DMS79 (cell line): ENCODE data around the gene DRD1.
"Not testable (repeated sequence)": the region's sequence is repeated elsewhere in the genome, so short reads cannot be mapped to it uniquely, and the experiment has no call there.

Experiments used
- DNase-seq: peaks from one replicate; lab custom pipeline; 2025; lab: John Stamatoyannopoulos, UW

The DRD1 gene

DNA sequence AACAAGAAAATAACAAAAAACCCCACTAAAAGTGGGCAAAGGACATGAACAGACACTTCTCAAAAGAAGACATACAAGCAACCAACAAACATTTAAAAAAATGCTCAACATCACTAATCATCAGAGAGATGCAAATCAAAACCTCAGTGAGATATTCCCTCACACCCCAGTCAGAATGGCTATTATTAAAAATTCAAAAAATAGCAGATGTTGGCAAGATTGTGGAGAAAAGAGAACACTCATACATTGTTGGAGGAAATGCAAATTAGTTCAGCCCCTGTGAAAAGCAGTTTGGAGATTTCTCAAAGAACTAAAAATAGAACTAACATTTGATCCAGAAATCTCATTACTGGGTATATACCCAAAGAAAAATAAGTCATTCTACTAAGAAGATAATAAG is 19.4 kb downstream of the DRD1 start:
- not testable (repeated sequence) for DNase-seq

DNA sequence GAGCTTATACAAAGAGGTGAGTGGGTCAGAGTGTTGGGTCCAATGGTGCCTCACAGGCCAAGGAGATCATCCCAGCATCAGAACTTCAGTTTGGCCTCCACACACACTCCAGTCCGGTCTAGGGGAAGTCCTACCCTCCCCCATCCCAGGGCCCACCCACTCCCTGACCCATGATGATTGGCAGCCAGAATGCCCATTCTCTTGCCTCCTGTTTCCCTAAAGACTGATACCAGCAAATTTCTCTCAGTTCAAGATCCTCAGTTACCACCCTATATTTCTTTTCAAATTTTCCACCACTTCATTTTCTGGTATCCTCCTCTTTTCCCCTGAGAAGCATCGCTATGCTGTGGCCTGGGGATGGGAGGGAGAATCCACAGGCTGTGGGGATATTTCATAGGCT is 21.9 kb downstream of the DRD1 start:
- DNase-seq, result no peak

DNA sequence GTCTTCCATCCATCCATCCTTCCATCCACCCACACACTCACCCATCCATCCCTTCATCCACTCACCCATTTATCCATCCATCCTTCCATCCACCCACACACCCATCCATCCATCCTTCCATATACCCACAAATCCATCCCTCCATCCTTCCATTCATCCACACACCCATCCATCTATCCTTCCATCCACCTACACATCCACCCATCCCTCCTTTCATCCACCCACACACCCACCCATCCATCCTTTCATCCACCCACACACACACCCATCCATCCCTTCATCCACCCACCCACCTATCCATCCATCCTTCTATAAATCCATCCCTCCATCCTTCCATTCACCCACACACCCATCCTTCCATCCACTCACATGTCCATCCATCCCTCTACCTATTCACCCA is 23.6 kb downstream of the DRD1 start:
- DNase-seq, result no peak

DNA sequence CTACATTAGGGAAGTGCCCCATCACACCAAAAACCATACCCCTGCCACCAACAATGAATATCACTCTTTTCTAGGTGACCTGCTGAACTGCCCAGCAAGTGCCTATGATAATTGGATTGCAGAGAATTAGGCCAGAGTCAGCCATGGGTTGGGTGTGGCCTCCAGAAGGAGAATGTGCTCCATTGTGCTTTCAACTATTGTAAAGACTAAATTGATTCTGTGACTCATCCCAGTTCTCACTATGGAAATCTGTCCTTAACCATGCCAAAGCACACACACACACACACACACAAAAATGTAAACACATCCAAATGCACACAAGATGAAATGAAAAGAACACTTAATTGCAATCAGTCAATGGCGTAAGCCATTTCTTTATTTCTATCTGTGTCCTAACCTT is 25.7 kb downstream of the DRD1 start:
- DNase-seq, result no peak

DNA sequence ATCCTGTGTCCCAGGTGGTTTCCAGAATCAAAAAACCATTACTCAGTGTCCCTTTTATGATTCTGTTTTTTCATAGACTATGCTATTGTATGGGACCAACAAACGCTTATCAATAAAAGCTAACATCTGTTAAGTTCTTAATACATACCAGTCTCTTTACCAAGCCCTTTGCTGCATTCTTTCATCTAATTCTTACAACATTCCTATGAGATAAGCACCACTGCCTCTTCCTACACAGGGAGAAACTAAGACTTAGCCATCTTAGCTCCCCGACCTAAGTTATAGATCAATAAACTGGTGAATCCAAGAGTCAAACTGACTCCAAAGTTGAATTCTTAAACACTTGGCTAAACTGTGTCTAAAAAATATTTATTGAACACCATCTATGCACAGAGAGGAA is 26.6 kb downstream of the DRD1 start:
- no peak for DNase-seq

DNA sequence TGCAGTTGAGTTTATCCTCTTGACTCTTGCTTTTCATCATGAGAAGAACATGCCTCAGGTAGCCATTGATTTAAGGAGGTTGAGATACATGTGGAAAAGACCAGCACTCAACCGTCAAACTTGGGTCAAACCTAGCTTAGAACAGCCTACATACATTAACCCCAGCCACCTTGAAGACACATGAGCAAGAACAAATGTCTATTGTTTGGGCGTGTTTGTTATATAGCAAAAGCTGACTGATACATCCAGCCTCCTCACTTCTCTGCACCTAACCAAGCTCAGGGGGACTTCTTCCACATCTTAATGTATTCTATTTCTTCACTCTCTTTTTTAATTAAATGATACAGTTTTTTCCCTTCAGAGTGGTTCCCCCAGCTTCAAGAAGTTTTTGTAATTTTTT is 28.7 kb downstream of the DRD1 start:
- DNase-seq, result no peak

DNA sequence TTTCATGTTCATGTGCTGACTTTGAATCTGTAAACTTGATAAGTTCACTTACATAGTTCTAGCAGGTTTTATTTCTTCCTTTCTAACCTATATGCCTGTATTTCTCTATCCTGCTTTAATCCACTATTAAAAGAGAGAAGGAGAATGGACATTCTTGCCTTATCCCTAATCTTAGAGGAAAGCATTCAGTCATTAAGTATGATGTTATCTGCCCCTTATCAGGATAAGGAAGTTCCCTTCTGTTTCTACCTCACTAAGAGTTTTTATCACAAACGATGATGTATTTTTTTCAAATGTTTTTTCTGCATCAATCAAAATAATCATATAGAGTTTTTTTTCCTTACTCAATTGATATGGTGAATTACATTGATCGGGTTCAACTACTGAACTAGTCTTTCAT is 33.1 kb downstream of the DRD1 start:
- no peak for DNase-seq

DNA sequence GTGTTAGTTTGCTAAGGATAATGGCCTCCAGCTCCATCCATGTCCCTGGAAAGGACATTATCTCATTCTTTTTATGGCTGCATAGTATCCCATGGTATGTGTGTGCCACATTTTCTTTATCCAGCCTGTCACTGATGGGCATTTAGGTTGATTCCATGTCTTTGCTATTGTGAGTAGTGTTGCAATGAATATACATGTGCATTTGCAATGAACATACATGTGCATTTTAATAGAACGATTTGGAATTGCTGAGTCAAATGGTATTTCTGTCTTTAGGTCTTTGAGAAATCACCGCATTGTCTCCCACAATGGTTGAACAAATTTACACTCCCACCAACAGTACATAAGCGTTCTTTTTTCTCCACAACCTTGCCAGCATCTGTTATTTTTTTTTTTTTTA is 37.7 kb downstream of the DRD1 start:
- no peak for DNase-seq

DNA sequence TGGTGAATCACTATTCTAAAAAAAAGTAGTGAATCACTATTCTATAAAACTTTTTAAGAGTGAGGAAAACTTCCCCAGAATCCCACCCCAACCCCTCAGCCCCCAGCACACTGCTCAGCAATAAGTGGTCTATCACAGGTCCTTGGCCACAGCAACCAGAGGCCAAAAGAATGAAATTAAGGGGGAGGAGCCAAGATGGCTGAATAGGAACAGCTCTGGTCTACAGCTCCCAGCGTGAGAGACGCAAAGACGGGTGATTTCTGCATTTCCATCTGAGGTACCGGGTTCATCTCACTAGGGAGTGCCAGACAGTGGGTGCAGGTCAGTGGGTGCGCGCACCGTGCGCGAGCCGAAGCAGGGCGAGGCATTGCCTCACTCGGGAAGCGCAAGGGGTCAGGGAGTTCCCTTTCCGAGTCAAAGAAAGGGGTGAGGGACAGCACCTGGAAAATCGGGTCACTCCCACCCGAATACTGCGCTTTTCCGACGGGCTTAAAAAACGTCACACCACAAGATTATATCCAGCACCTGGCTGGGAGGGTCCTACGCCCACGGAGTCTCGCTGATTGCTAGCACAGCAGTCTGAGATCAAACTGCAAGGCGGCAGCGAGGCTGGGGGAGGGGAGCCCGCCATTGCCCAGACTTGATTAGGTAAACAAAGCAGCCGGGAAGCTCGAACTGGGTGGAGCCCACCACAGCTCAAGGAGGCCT is 46.2 kb downstream of the DRD1 start:
- not testable (repeated sequence) for DNase-seq

DNA sequence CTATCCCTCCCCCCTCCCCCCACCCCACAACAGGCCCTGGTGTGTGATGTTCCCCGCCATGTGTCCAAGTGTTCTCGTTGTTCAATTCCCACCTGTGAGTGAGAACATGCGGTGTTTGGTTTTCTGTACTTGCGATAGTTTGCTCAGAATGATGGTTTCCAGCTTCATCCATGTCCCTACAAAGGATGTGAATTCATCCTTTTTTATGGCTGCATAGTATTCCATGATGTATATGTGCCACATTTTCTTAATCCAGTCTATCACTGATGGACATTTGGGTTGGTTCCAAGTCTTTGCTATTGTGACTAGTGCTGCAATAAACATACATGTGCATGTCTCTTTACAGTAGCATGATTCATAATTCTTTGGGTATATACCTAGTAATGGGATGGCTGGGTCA is 48.6 kb downstream of the DRD1 start:
- not testable (repeated sequence) for DNase-seq

DNA sequence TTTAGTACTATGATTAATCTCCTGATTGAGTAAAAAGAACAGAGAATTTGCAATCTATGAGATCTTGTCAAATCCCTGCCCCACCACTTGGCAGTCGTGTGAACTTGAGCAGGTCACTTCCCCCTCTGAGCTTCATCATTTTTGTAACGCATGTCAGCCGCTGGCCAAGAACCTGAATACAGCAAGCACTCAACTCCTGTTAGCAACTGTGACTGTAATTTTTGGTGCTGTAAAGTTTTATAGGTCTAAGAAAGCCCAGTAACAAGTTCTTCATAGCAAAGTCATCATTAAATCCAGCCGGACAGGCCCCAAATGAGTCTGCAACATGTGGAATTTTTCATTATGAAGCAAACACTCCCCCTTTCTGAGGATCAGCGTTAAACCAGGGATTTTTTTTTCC is 49.4 kb downstream of the DRD1 start:
- no peak for DNase-seq

DNA sequence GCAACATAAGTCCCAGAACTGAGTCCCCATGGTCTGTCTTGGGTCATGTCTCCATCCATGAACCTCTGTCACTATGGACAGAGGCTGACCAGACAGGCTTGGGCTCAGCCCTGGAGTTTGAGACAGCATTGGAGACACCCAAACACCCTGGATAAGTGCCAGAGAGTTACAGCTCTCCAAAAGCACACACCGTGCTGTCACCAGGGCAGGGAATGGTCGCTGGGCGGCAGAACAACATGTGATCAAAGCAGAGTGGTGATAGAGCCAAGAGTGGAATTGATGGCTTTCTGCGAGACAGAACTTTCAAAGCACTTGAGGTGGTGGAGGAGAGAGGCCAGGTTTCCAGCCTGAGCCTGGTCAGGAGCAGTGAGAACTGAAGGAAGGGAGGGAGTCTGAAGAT is 50.1 kb downstream of the DRD1 start:
- DNase-seq, result peak; percentile 9

DNA sequence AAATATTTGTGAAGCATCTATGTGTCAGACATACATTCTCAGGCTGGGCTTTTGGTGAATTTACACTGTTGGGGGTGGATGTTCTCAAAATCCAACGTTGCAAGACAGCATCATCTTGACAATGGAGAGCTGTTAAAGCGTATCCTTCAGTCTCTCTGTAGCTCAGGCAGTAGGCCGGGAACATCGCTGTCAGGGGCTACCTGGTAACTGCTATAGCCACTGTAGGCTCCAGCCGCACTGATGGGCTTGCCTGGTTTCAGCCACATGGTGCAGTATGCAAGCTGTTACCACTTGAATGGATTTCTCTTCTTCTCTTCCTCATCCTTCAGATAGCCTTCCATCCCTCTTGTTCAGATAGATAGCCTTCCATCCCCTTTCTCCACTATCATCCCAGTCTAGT is 51.7 kb downstream of the DRD1 start:
- DNase-seq, result no peak

DNA sequence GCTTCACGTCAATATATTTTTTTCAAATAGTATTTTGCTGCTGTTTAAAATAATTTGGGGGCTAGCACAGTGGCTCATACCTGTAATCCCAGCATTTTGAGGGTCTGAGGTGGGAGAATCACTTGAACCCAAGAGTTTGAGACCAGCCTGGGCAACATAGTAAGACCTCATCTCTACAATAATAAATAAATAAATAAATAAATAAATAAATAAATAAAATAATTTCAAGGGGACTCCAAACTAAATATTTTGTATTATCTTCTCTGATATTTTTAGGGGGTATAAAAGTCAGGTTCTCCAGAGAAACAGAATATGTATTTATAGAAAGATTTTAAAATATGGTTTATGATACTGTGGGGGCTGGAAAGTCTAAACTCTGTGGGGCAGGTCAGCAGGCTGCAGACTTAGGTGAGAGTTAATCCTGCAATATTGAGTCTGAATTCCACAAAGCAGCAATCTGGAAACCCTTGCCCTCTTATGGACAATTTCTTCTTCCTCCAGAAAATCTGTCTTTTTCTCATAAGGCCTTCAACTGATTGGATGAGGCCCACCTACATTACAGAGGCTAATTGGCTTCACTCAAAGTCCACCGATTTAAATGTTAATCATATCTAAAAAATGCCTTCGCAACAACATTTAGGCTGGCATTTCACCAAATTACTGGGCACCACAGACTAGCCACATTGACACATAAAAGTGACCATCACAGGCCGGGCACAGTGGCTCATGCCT is 53.5 kb downstream of the DRD1 start:
- DNase-seq, result no peak
